Breast epithelium (tissue), 3 donors: ENCODE measurements around the gene RUNX3.

ENCODE experiments used
- CTCF ChIP-seq, 3 donors: fragments of 450-650 bp; IDR thresholded peaks; one replicate each; pipeline ENCODE4 v1.5.1; 2016 to 2017; ENCODE audit warnings: antibody characterized with exemption in 3 of 3, mild to moderate bottlenecking in 3 of 3, moderate library complexity in 3 of 3
- POLR2AphosphoS5 ChIP-seq, 3 donors: sonication (generic); formaldehyde crosslinking; IDR thresholded peaks; one replicate each; pipeline ENCODE4 v1.6.1; 2017; ENCODE audit warnings: antibody characterized with exemption in 3 of 3

DNA sequence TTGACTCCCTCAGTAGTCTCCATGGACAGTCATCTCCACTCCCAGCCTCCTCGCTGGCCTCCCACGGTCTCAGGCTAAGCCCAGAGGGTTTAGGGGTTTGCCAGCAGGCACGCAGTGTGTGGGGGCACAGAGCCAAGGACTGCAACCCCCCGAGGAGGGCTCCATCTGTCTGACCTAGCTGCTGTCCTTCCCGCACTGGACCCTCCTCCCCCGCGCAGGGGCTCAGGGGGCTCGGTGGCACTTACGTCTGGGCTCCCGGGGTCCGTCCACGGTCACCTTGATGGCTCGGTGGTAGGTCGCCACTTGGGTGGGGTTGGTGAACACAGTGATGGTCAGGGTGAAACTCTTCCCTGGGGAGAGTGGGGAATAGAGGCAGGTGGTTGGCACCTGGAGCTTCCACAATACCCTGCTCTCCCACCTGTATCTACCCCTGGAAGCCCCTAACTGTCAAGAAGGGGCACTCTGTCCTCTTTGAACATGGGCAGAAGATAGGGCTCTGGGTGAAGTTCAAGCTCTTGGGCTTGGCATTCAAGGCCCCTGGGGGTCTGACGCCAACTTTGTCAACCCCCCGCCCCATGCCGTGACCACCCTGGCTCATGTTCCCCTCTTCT, 11.0 kb downstream of the RUNX3 start:
- TF ChIP-seq CTCF (IDR thresholded peaks at IDR 0.05) (no peak), POLR2AphosphoS5 (IDR thresholded peaks at IDR 0.05) (no peak)
